Measurements from ENCODE around the gene LRP6. TPM values are rescaled to one million over a fixed set of nuclear protein-coding genes. Genes with fewer than 3 reads are reported as not detected.

LRP6 gene
- total and polyA plus RNA-seq, 10 donors: 0.63 to 14.9 (median 9.6) TPM

GRCh38 chr12:12127304-12127703 is 139.5 kb downstream of the LRP6 start:
- WGBS, 5 donors: 89 to 97% (median 93%) methylated on average over 2 of the region's 2 CpGs
- H3K36me3 ChIP-seq: peaks cover 0 to 22% (median 0%) of the 10 kb centered on the region in 6 donors

GRCh38 chr12:12126551-12126950 is 140.3 kb downstream of the LRP6 start:
- TF ChIP-seq POLR2A (IDR thresholded peaks at IDR 0.05) (no peak), CTCF (IDR thresholded peaks at IDR 0.05 in 8 of 11, conservative IDR thresholded peaks at IDR 0.05 in 3 of 11) (no peak), POLR2AphosphoS5 (IDR thresholded peaks at IDR 0.05) (no peak)
- WGBS, 5 donors: 86 to 95% (median 89%) methylated on average over 4 of the region's 4 CpGs
- no peak overlapping the region for H3K27ac ChIP-seq
- H3K4me3 ChIP-seq: no peak overlapping the region
- H3K4me1 ChIP-seq: peaks cover 0 to 4% (median 0%) of the 10 kb centered on the region in 6 donors
- intact Hi-C loops (cut with DNase I; ENCODE audit: low total_unique reads): no loop called here
- no peaks in the 10 kb centered on the region for H3K9me3 ChIP-seq
- H3K36me3 ChIP-seq: peaks cover 0 to 22% (median 0%) of the 10 kb centered on the region in 6 donors
- no peaks in the 10 kb centered on the region for H3K27me3 ChIP-seq (replicated peaks in 1 of 7)
- no peak for DNase-seq

More at GRCh38 chr12:12127304-12127703, 139.5 kb downstream of the LRP6 start:
- no peak overlapping the region for H3K27ac ChIP-seq
- no peak overlapping the region for H3K4me3 ChIP-seq
- TF ChIP-seq POLR2AphosphoS5 (IDR thresholded peaks at IDR 0.05) (no peak), POLR2A (IDR thresholded peaks at IDR 0.05) (no peak), CTCF (IDR thresholded peaks at IDR 0.05 in 8 of 11, conservative IDR thresholded peaks at IDR 0.05 in 3 of 11) (no peak)
- H3K27me3 ChIP-seq (replicated peaks in 1 of 7): no peaks in the 10 kb centered on the region
- no peaks in the 10 kb centered on the region for H3K9me3 ChIP-seq
- DNase-seq: no peak
- intact Hi-C loops (cut with DNase I; ENCODE audit: low total_unique reads): no loop called here
- peaks cover 0 to 4% (median 0%) of the 10 kb centered on the region in 6 donors for H3K4me1 ChIP-seq

DNA sequence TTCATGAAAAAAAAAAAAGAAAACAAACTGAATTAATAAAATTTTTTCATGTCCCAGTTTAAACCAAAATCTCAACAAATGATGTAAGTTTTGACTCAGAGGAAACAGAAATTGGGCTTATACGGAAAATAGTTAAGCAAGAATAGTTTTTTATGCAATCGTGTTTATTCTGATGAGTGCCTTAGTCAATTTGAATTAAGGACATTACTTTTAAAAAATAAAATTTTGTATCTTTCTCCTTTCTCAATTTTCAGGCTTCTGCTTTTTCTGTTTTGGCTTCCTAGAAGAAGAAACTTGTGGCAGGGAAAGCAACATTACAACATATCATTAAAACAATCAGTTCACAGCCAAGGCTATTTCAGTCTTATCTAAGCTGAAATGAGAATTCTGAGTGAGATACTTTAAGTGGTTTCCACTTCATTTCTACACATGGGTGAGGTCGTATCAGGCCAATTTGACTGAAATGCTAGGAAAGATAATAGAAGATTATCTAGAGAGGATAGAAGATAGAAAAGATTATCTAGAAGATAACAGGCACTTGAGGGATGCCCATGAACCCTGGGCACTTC is 143.7 kb downstream of the LRP6 start:
- Histone ChIP-seq H3K9me3 (no peaks in the 10 kb centered on the region), H3K27me3 (replicated peaks in 1 of 7) (no peaks in the 10 kb centered on the region), H3K4me3 (no peak overlapping the region), H3K27ac (no peak overlapping the region), H3K36me3 (peaks cover 0 to 29% (median 0%) of the 10 kb centered on the region in 6 donors), H3K4me1 (peaks cover 0 to 4% (median 0%) of the 10 kb centered on the region in 6 donors)
- DNase-seq: no peak
- TF ChIP-seq POLR2AphosphoS5 (IDR thresholded peaks at IDR 0.05): no peak
- no peak for TF ChIP-seq CTCF (IDR thresholded peaks at IDR 0.05 in 8 of 11, conservative IDR thresholded peaks at IDR 0.05 in 3 of 11)
- TF ChIP-seq POLR2A (IDR thresholded peaks at IDR 0.05): no peak
- WGBS, 5 donors: 50 to 74% (median 65%) methylated on average over 3 of the region's 3 CpGs
- intact Hi-C loops (cut with DNase I; ENCODE audit: low total_unique reads): no loop called here

- WGBS, 5 donors: 87 to 97% (median 88%) methylated on average over 5 of the region's 5 CpGs
- peaks cover 0 to 23% (median 0%) of the 10 kb centered on the region in 6 donors for H3K36me3 ChIP-seq
- DNase-seq: no peak
- no peak overlapping the region for H3K27ac ChIP-seq
- H3K4me3 ChIP-seq: no peak overlapping the region
- intact Hi-C loops (cut with DNase I; ENCODE audit: low total_unique reads): no loop called here
- H3K9me3 ChIP-seq: no peaks in the 10 kb centered on the region
- TF ChIP-seq POLR2AphosphoS5 (IDR thresholded peaks at IDR 0.05): no peak
- no peak for TF ChIP-seq POLR2A (IDR thresholded peaks at IDR 0.05)
- no peak for TF ChIP-seq CTCF (IDR thresholded peaks at IDR 0.05 in 8 of 11, conservative IDR thresholded peaks at IDR 0.05 in 3 of 11)
- peaks cover 0 to 4% (median 0%) of the 10 kb centered on the region in 6 donors for H3K4me1 ChIP-seq
- H3K27me3 ChIP-seq (replicated peaks in 1 of 7): no peaks in the 10 kb centered on the region
Observed at GRCh38 chr12:12121061-12121460, 145.8 kb downstream of the LRP6 start.
